ENCODE data around the gene PKMYT1. TPM values are rescaled to one million over a fixed set of nuclear protein-coding genes. Genes with fewer than 3 reads are reported as not detected.

The PKMYT1 gene
- total and polyA plus RNA-seq, 4 experiments from 2014 or later: 0.79 TPM; not detected in 3

GRCh38 chr16:2966808-2967191 is 13.4 kb downstream of the PKMYT1 start:
- POLR2A ChIA-PET (ENCODE audit: partially characterized antibody): interaction anchor here (6.8 kb wide), 1 partner anchor 16 kb away, joined by 49 read pairs; the partner anchor contains the start of gene PKMYT1
- Mint-ChIP-seq H3K4me1 (peaks cover 7 to 38% (median 25%) of the 10 kb centered on the region in 4 donors), H3K27me3 (peaks cover 13 to 17% of the 10 kb centered on the region in 2 donors), H3K4me3 (no peak overlapping the region), H3K36me3 (no peaks in the 10 kb centered on the region), H3K27ac (no peak overlapping the region), H3K9me3 (peaks cover 0 to 3% (median 0%) of the 10 kb centered on the region in 8 donors)
- CTCF ChIA-PET (ENCODE audit: partially characterized antibody): interaction anchor here (0.9 kb wide), 1 partner anchor 35 kb away, joined by 3 read pairs; no protein-coding TSS in a partner anchor
- Histone ChIP-seq H3K9me3 (ENCODE audit: control insufficient read depth in 1 of 2, low read length in 2 of 2) (no peaks in the 10 kb centered on the region), H3K36me3 (ENCODE audit: insufficient read depth, low read length) (no peaks in the 10 kb centered on the region), H3K27me3 (ENCODE audit: insufficient read depth, low read length) (peaks cover 27% of the 10 kb centered on the region), H3K4me1 (ENCODE audit: insufficient read depth, low read length) (peaks cover 64% of the 10 kb centered on the region), H3K4me3 (ENCODE audit: low read length in 2 of 2) (no peak overlapping the region), H3K27ac (ENCODE audit: low read depth, low read length) (no peak overlapping the region)
- intact Hi-C loops (cut with micrococcal nuclease): loop anchor here (5.0 kb wide), 1 partner anchor 84 kb away; the partner anchor contains the start of gene FLYWCH2
- peak in 1 of 5 donors; percentile 36 for DNase-seq

DNA sequence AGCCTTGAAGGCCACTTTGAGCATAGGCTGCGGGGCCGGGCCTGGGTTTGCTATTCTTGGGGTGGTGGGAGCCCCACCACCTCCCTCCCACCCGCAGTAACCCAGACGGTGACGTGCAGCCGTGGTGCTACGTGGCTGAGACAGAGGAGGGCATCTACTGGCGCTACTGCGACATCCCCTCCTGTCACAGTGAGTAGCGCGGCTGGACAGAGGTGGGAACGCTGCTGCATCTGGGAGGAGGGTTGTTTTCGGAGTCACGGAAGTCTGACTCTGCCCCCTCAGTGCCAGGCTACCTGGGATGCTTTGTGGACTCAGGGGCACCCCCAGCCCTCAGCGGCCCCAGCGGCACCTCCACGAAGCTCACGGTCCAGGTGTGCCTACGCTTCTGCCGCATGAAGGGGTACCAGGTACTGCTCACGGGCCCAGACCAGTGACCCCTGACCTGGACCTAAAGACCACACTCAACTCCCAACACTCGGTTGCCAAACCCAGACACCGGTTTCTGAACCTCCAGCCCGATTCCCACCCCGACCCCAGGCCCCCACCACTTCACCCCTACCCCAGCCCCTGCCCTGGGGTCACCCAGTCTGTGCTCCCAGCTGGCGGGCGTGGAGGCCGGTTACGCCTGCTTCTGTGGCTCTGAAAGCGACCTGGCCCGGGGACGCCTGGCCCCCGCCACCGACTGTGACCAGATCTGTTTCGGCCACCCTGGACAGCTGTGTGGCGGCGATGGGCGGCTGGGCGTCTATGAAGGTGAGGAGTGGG is 14.0 kb downstream of the PKMYT1 start:
- H3K27me3 ChIP-seq (ENCODE audit: insufficient read depth, low read length): peaks cover 27% of the 10 kb centered on the region
- ChIA-PET CTCF (ENCODE audit: partially characterized antibody) (interaction anchor here (0.9 to 1.2 kb wide), 2 partner anchors 17 to 34 kb away, joined by 3 read pairs; no protein-coding TSS in a partner anchor), POLR2A (ENCODE audit: partially characterized antibody) (interaction anchor here (1.3 to 6.8 kb wide), 2 partner anchors 10 to 16 kb away, joined by 3 to 49 read pairs; partner anchors contain the start of gene PKMYT1)
- H3K27ac Mint-ChIP-seq: no peak overlapping the region
- H3K4me1 ChIP-seq (ENCODE audit: insufficient read depth, low read length): peaks cover 69% of the 10 kb centered on the region
- peaks cover 0 to 3% (median 0%) of the 10 kb centered on the region in 8 donors for H3K9me3 Mint-ChIP-seq
- peaks cover 15 to 20% of the 10 kb centered on the region in 2 donors for H3K27me3 Mint-ChIP-seq
- peak overlapping the region in 1 of 8 donors; percentile 29 for H3K4me3 Mint-ChIP-seq
- H3K9me3 ChIP-seq (ENCODE audit: control insufficient read depth in 1 of 2, low read length in 2 of 2): no peaks in the 10 kb centered on the region
- H3K36me3 Mint-ChIP-seq: no peaks in the 10 kb centered on the region
- peaks cover 9 to 41% (median 29%) of the 10 kb centered on the region in 4 donors for H3K4me1 Mint-ChIP-seq
- no peak overlapping the region for H3K4me3 ChIP-seq (ENCODE audit: low read length in 2 of 2)
- intact Hi-C loops (cut with micrococcal nuclease): loop anchor here (5.0 kb wide), 1 partner anchor 84 kb away; the partner anchor contains the start of gene FLYWCH2
- H3K27ac ChIP-seq (ENCODE audit: low read depth, low read length): no peak overlapping the region
- H3K36me3 ChIP-seq (ENCODE audit: insufficient read depth, low read length): no peaks in the 10 kb centered on the region
- peak in 1 of 5 donors; percentile 25 for DNase-seq

GRCh38 chr16:2964475-2965336 is 15.5 kb downstream of the PKMYT1 start:
- Mint-ChIP-seq H3K4me3 (peak overlapping the region; percentile 51 to 89 (median 75)), H3K27ac (peak overlapping the region in 1 of 7 donors; percentile 65), H3K4me1 (peaks cover 10 to 40% (median 26%) of the 10 kb centered on the region in 4 donors), H3K36me3 (no peaks in the 10 kb centered on the region), H3K9me3 (peaks cover 0 to 1% (median 0%) of the 10 kb centered on the region in 8 donors), H3K27me3 (peaks cover 19 to 21% of the 10 kb centered on the region in 2 donors)
- Histone ChIP-seq H3K4me1 (ENCODE audit: insufficient read depth, low read length) (peaks cover 60% of the 10 kb centered on the region), H3K36me3 (ENCODE audit: insufficient read depth, low read length) (no peaks in the 10 kb centered on the region), H3K9me3 (ENCODE audit: control insufficient read depth in 1 of 2, low read length in 2 of 2) (no peaks in the 10 kb centered on the region), H3K4me3 (ENCODE audit: low read length in 2 of 2) (peak overlapping the region in 1 of 2 donors; percentile 47), H3K27me3 (ENCODE audit: insufficient read depth, low read length) (peaks cover 27% of the 10 kb centered on the region), H3K27ac (ENCODE audit: low read depth, low read length) (no peak overlapping the region)
- ChIA-PET POLR2A (ENCODE audit: partially characterized antibody) (interaction anchor here (0.7 to 6.8 kb wide), 7 partner anchors 9 to 193 kb away, joined by 3 to 49 read pairs (median 3); partner anchors contain the start of genes FLYWCH2 and PKMYT1), CTCF (ENCODE audit: partially characterized antibody) (interaction anchor here (1.2 kb wide), 1 partner anchor 18 kb away, joined by 3 read pairs; no protein-coding TSS in a partner anchor)
- peak; percentile 50 to 76 (median 54) for DNase-seq
- intact Hi-C loops (cut with micrococcal nuclease): loop anchor here (5.0 kb wide), 1 partner anchor 82 kb away; the partner anchor contains the start of gene FLYWCH2

DNA sequence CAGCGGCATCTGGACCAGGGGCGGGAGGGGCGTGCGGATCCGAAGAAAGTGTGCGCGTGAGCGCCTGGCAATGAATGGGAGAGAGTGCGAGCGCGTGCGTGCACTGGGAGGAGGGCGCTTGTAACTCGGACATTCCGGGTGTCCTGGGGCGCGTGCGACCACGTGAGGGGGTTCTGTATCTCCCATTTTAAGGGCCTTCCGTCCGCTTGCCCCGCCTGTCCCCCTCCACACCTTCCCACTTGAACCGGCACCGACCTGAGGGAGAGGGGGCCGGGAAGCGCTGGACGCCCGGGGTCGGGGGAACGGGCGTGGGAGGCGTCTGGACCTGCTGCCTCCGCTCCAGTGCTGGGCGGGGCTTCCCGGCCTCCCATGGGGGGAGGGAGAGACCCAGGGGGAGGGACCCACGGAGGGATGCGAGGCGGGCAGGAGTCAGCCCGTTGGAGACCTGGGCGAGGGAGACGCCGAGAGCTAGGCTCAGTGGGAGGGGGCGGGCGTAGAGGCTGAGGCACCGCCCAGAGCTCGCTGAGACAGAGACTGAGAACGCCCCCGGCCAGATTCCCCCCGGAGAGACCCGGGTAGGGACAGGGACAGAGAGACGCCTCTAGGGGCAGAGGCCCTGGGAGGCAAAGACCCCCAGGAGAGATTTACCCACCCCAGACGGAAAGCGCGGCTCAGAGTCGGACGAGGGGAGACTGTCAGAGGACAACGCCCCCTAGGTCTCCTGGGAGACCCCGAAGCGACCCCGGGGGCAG is 16.3 kb downstream of the PKMYT1 start, which contains the start of gene KREMEN2:
Gene KREMEN2 (plus strand): TSS at position 553 of the 752 bp plus-strand sequence. CDS start 246 bp downstream, outside the sequence.
- peak in 4 of 5 donors; percentile 19 to 48 (median 25) for DNase-seq
- ChIA-PET CTCF (ENCODE audit: partially characterized antibody) (interaction anchor here (0.6 kb wide), 1 partner anchor 163 kb away, joined by 3 read pairs; no protein-coding TSS in a partner anchor), POLR2A (ENCODE audit: partially characterized antibody) (interaction anchor here (0.7 to 6.8 kb wide), 3 partner anchors 19 to 194 kb away, joined by 3 to 49 read pairs (median 3); partner anchors contain the start of genes FLYWCH2 and PKMYT1)
- H3K4me3 Mint-ChIP-seq: peak within 1 kb of the TSS; percentile 78 to 93 (median 84)
- no peaks in the 10 kb centered on the region for H3K36me3 ChIP-seq (ENCODE audit: insufficient read depth, low read length)
- peak within 1 kb of the TSS; percentile 17 to 47 for H3K4me3 ChIP-seq (ENCODE audit: low read length in 2 of 2)
- no peaks in the 10 kb centered on the region for H3K9me3 ChIP-seq (ENCODE audit: control insufficient read depth in 1 of 2, low read length in 2 of 2)
- intact Hi-C loops (cut with micrococcal nuclease): no loop called here
- H3K27ac Mint-ChIP-seq: peak within 1 kb of the TSS in 2 of 7 donors; percentile 57 to 65
- peaks cover 0 to 1% (median 0%) of the 10 kb centered on the region in 8 donors for H3K9me3 Mint-ChIP-seq
- peaks cover 59% of the 10 kb centered on the region for H3K4me1 ChIP-seq (ENCODE audit: insufficient read depth, low read length)
- peaks cover 10 to 39% (median 26%) of the 10 kb centered on the region in 4 donors for H3K4me1 Mint-ChIP-seq
- H3K36me3 Mint-ChIP-seq: no peaks in the 10 kb centered on the region
- H3K27me3 Mint-ChIP-seq: peaks cover 21% of the 10 kb centered on the region in 2 donors
- H3K27ac ChIP-seq (ENCODE audit: low read depth, low read length): no peak within 1 kb of the TSS
- H3K27me3 ChIP-seq (ENCODE audit: insufficient read depth, low read length): peaks cover 27% of the 10 kb centered on the region

- intact Hi-C loops (cut with micrococcal nuclease): no loop called here
- Histone ChIP-seq H3K27ac (ENCODE audit: low read depth, low read length) (no peak overlapping the region), H3K9me3 (ENCODE audit: control insufficient read depth in 1 of 2, low read length in 2 of 2) (no peaks in the 10 kb centered on the region), H3K36me3 (ENCODE audit: insufficient read depth, low read length) (no peaks in the 10 kb centered on the region), H3K27me3 (ENCODE audit: insufficient read depth, low read length) (peaks cover 21% of the 10 kb centered on the region), H3K4me3 (ENCODE audit: low read length in 2 of 2) (no peak overlapping the region), H3K4me1 (ENCODE audit: insufficient read depth, low read length) (peaks cover 52% of the 10 kb centered on the region)
- H3K9me3 Mint-ChIP-seq: peaks cover 0 to 1% (median 0%) of the 10 kb centered on the region in 8 donors
- peak overlapping the region in 1 of 7 donors; percentile 65 for H3K27ac Mint-ChIP-seq
- peak overlapping the region in 6 of 8 donors; percentile 31 to 93 (median 48) for H3K4me3 Mint-ChIP-seq
- H3K27me3 Mint-ChIP-seq: peaks cover 16 to 20% of the 10 kb centered on the region in 2 donors
- no peaks in the 10 kb centered on the region for H3K36me3 Mint-ChIP-seq
- peaks cover 9 to 32% (median 19%) of the 10 kb centered on the region in 4 donors for H3K4me1 Mint-ChIP-seq
- ChIA-PET POLR2A (ENCODE audit: partially characterized antibody) (no interaction called here), CTCF (ENCODE audit: partially characterized antibody) (interaction anchor here (0.6 to 1.4 kb wide), 5 partner anchors 10 to 172 kb away, joined by 3 to 6 read pairs (median 3); no protein-coding TSS in a partner anchor)
- peak in 3 of 5 donors; percentile 23 to 59 (median 29) for DNase-seq
Observed at GRCh38 chr16:2963074-2963722, 17.0 kb downstream of the PKMYT1 start.

Measured in CD4-positive, alpha-beta memory T cell (primary cell).